DND-41 (cell line): ENCODE measurements around the gene ZNF205.
"Not testable (repeated sequence)": the region's sequence is repeated elsewhere in the genome, so short reads cannot be mapped to it uniquely, and the experiment has no call there.

Source experiments
- ATAC-seq: fragments of 200-7000 bp; cut with Tn5 transposase; 3 replicates; pipeline ENCODE4 v1.9.1; 2021; ENCODE audit warnings: low read depth; ENCODE audit not compliant: insufficient read depth
- DNase-seq: peaks from one replicate; pipeline ENCODE4 v3.0.0-alpha.2; 2020
- H2AFZ ChIP-seq: 2 replicates; pipeline ENCODE4 v1.6.0; 2012; ENCODE audit warnings: low read depth, low read length
- H3K27ac ChIP-seq: 2 replicates; pipeline ENCODE4 v1.5.1; 2012; ENCODE audit warnings: low read length, inconsistent platforms
- H3K27me3 ChIP-seq: fragments of 200-600 bp; sonication (generic); 2 replicates; pipeline ENCODE4 v1.6.0; 2012; ENCODE audit warnings: low read length, mild to moderate bottlenecking, inconsistent platforms; ENCODE audit not compliant: insufficient read depth, poor library complexity
- H3K36me3 ChIP-seq: 2 replicates; pipeline ENCODE4 v1.5.1; 2012; ENCODE audit warnings: low read length, inconsistent platforms; ENCODE audit not compliant: insufficient read depth
- H3K4me1 ChIP-seq: 2 replicates; pipeline ENCODE4 v1.5.1; 2012; ENCODE audit warnings: mild to moderate bottlenecking, low read length; ENCODE audit not compliant: insufficient read depth
- H3K4me2 ChIP-seq: 2 replicates; pipeline ENCODE4 v1.6.0; 2012; ENCODE audit warnings: mild to moderate bottlenecking, moderate library complexity, low read length, inconsistent platforms; ENCODE audit not compliant: insufficient read depth
- H3K4me3 ChIP-seq, 2 experiments: fragments of 200-600 bp in 1 of 2; shearing (Covaris generic) in 1 of 2; 2 replicates each; pipeline ENCODE4 v1.5.1; 2012 to 2016; ENCODE audit warnings: inconsistent platforms in 2 of 2, low read length in 2 of 2, mild to moderate bottlenecking in 2 of 2, low read depth in 1 of 2, moderate library complexity in 1 of 2
- H3K79me2 ChIP-seq: 2 replicates; pipeline ENCODE4 v1.6.0; 2012; ENCODE audit warnings: low read length, inconsistent platforms; ENCODE audit not compliant: insufficient read depth
- H3K9ac ChIP-seq: 2 replicates; pipeline ENCODE4 v1.6.0; 2012; ENCODE audit warnings: low read depth, mild to moderate bottlenecking, inconsistent platforms, low read length, moderate library complexity
- H3K9me3 ChIP-seq: 2 replicates; pipeline ENCODE4 v1.5.1; 2012; ENCODE audit warnings: low read length, moderate library complexity, mild to moderate bottlenecking, inconsistent platforms; ENCODE audit not compliant: insufficient read depth, severe bottlenecking
- H4K20me1 ChIP-seq: 2 replicates; pipeline ENCODE4 v1.6.0; 2012; ENCODE audit warnings: low read length; ENCODE audit not compliant: insufficient read depth
- CTCF ChIP-seq: IDR thresholded peaks from 2 replicates; pipeline ENCODE4 v1.5.1; 2012; ENCODE audit warnings: borderline replicate concordance, low read length, moderate library complexity, mild to moderate bottlenecking; ENCODE audit not compliant: poor library complexity, severe bottlenecking; ENCODE audit errors: extremely low read depth
- EZH2 ChIP-seq: IDR thresholded peaks from 3 replicates; pipeline ENCODE4 v1.6.1; 2012; ENCODE audit warnings: borderline replicate concordance, low read depth, mild to moderate bottlenecking, moderate library complexity, low read length, inconsistent platforms; ENCODE audit not compliant: severe bottlenecking

The ZNF205 gene

DNA sequence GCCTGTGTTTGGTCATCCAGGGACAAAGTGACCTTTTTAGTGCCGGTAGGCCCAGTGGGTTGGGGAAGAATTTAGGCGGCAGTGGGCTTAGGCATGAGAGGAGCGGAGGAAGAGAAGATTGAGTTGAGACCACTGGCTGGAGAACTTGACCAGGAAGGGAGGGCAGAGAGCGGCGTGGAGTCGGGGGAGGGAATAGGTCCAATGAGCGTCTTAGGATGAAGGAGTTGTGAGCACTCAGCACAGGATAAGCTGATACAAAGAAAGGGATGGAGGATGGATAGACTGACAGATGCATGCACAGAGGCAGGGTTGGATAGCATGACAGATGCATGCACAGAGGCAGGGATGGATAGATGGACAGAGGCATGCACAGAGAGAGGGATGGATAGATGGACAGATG lies 38.9 kb upstream of the ZNF205 start:
- Histone ChIP-seq H3K79me2 (peaks cover 9% of the 10 kb centered on the region), H3K27me3 (no peaks in the 10 kb centered on the region), H3K4me2 (peak overlapping the region; percentile 51), H2AFZ (no peak overlapping the region), H3K36me3 (peaks cover 12% of the 10 kb centered on the region), H3K9ac (peak overlapping the region; percentile 14; the same call in 1 of the 2 replicates), H3K4me1 (peaks cover 94% of the 10 kb centered on the region), H3K4me3 (peak overlapping the region in 1 of 2 experiments; percentile 26; a peak in 1 of 4 replicates), H4K20me1 (no peaks in the 10 kb centered on the region), H3K27ac (peak overlapping the region; percentile 94), H3K9me3 (no peaks in the 10 kb centered on the region)
- DNase-seq (no peak), ATAC-seq (no peak)
- no peak for TF ChIP-seq CTCF
- no peak for TF ChIP-seq EZH2

- Histone ChIP-seq H3K9me3 (no peaks in the 10 kb centered on the region), H3K27me3 (no peaks in the 10 kb centered on the region), H3K4me1 (peaks cover 92% of the 10 kb centered on the region), H3K4me3 (peak overlapping the region in 1 of 2 experiments; percentile 38; a peak in 2 of 4 replicates), H3K27ac (peak overlapping the region; percentile 94), H3K4me2 (peak overlapping the region; percentile 51), H3K79me2 (peaks cover 7% of the 10 kb centered on the region; the same call in 1 of the 2 replicates), H4K20me1 (no peaks in the 10 kb centered on the region), H3K36me3 (no peaks in the 10 kb centered on the region), H3K9ac (peak overlapping the region; percentile 61), H2AFZ (no peak overlapping the region)
- TF ChIP-seq EZH2 (no peak), CTCF (no peak)
- DNase-seq: peak; percentile 97
- peak; percentile 90 for ATAC-seq
These were observed 37.4 kb upstream of the ZNF205 start for GRCh38 chr16:3074860-3075522.

DNA sequence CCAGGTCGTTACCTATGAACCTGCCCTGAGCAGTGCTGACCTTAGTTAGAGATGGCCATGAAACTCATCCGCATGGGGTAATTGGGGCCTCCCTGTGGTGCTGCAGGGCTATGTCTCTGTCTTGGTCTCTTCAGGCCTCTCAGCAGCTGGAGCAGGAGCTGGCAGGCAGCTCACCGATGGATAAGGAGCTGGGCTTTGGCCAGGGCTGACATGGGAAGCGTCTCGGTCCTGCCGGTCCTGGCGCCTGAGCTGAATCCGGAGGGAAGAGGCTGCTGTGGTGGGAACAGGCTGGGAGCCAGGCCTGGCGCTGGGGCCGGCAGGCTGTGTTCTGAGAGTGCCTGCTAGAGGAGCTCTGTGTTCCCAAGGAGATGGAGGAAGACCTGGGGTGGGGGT lies 36.9 kb upstream of the ZNF205 start:
- H3K27ac ChIP-seq: peak overlapping the region; percentile 94
- no peak overlapping the region for H2AFZ ChIP-seq
- peak overlapping the region; percentile 51 for H3K4me2 ChIP-seq
- H3K9me3 ChIP-seq: no peaks in the 10 kb centered on the region
- ATAC-seq: no peak
- H3K79me2 ChIP-seq: peaks cover 7% of the 10 kb centered on the region; the same call in 1 of the 2 replicates
- H3K27me3 ChIP-seq: no peaks in the 10 kb centered on the region
- no peaks in the 10 kb centered on the region for H3K36me3 ChIP-seq
- peak overlapping the region; percentile 61 for H3K9ac ChIP-seq
- DNase-seq: peak; percentile 39
- TF ChIP-seq CTCF (no peak), EZH2 (no peak)
- H3K4me1 ChIP-seq: peaks cover 90% of the 10 kb centered on the region
- no peaks in the 10 kb centered on the region for H4K20me1 ChIP-seq
- H3K4me3 ChIP-seq: peak overlapping the region in 1 of 2 experiments; percentile 38; a peak in 2 of 4 replicates

DNA sequence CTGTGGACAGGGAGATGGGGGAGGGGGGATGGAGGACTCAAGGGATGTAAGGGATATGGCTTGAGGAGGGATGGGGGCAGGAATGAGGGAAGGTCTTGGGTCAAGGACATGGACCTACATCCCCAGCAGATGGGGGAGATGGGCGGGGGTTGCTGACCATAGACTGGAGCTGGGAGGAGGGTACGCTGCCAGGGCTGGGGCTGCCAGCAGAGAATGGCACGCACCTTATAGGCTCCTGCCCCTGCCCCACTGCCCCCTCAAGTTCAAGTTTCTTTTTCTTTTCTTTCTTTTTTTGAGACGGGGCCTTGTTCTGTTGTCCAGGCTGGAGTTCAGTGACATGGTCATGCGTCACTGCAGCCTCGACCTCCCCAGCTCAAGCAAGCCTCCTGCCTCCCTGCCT lies 36.4 kb upstream of the ZNF205 start:
- H3K4me1 ChIP-seq: peaks cover 86% of the 10 kb centered on the region
- not testable (repeated sequence) for H3K79me2 ChIP-seq, H4K20me1 ChIP-seq, ATAC-seq, H3K36me3 ChIP-seq, H2AFZ ChIP-seq, H3K27me3 ChIP-seq, DNase-seq, H3K9me3 ChIP-seq
- H3K27ac ChIP-seq: peak overlapping the region; percentile 94
- peak overlapping the region; percentile 61 for H3K9ac ChIP-seq
- H3K4me3 ChIP-seq: peak overlapping the region in 1 of 2 experiments; percentile 38; a peak in 1 of 4 replicates
- peak overlapping the region; percentile 51 for H3K4me2 ChIP-seq
